Retina (tissue), 1 donor: ENCODE measurements around the gene MXI1.

ENCODE experiments used
- DNase-seq: peaks from one replicate; pipeline ENCODE4 v3.0.0-alpha.2; 2016

Gene MXI1

DNA sequence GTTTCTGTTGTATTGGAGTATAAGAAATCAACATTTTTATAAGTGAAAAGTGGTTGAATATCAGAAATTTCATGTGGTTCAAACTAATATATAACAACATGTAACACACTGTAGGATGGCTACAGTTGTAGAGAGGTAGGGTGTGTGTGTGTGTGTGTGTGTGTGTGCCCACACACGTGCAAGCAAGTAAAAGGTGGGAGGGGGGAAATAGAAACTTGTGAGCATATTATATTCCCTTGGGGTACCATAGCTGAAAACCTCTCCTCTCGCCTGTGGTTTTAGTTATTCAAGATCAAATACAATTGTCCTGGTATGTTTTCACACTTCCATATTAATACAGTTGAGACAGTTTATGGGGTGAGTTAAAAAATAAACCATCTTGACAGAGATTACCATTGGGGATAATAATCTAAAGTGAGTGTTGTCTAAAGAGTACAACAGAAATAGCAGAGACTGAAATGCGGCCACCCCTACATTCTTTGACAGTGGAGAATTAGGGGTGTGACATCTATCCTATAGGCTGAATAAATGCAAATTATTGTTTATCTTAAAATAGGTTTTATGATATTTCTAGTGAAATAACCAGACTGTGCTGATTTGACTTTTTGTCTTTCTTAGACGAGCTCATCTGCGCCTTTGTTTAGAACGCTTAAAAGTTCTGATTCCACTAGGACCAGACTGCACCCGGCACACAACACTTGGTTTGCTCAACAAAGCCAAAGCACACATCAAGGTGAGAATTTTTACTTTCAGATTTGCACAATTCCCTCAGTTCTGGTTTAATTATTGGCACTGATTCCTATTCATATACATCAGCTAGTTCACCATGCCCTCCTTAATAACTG lies 71.4 kb downstream of the MXI1 start:
- no peak for DNase-seq

GRCh38 chr10:110279407-110279986 lies 72.1 kb downstream of the MXI1 start:
- DNase-seq: peak; percentile 70

GRCh38 chr10:110284262-110284661 lies 76.9 kb downstream of the MXI1 start:
- DNase-seq: no peak

- DNase-seq: no peak
Measured at GRCh38 chr10:110285501-110285900, 78.1 kb downstream of the MXI1 start.

DNA sequence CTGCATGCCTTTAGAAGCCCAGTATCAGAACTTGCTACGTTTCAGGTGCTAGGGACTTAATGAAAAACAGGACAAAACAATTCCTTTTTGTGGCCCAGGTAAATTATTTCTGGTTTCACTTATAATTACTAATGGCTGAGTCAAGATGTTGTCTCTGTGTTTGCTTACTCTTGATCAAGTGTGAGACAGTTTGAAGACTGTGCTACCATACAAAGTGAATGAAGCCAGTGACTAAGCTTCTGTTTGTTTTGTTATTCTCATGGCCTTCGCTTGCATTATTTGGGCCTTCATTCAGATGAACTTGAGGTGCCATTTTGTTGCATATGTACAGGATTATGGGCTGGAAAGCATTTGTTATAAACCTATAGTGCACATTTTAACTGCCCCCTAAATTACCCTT lies 79.4 kb downstream of the MXI1 start:
- DNase-seq: no peak

- DNase-seq: no peak
Measured at GRCh38 chr10:110296966-110297365, 89.6 kb downstream of the MXI1 start.

- no peak for DNase-seq
Measured at GRCh38 chr10:110300486-110300986, 93.1 kb downstream of the MXI1 start.

DNA sequence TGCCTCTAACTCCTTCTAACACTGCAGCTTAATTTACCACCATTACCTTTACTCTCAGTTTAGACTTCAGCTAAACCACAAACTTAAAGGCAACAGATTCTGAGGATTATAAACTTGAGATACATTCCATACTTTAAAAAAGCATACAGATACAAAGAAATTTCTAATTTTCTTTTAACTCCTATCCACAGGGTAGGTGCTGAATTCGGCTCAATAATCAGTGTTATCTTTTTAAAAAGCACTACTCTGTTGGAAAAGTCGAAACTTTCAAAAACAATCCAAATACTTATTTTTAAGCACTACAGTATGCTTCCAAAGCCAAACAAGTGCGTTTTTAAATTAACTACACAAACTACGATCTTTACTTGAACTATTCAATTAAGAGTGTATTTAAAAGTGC lies 96.3 kb downstream of the MXI1 start:
- no peak for DNase-seq

DNA sequence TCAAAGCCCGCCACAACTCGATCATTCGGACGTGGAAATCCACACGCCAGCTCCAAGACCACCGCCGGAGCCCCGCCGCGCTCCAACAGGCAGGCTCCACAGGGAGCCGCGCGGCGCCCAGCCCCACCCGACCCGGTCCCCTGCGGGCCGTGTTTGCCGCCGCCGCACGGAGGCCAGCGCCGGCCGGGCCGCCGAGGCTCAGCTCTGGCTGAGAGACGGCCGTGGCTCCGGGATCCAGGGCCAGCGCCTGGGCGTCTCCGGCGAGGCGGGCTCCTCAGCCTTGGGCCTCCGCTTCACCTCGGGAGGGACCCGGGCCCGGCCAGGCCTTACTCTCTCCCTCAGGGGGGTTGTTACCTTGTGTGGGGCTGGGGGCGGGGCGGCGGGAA lies 97.0 kb downstream of the MXI1 start:
- DNase-seq: peak; percentile 65

- peak; percentile 99 for DNase-seq
Measured at GRCh38 chr10:110304780-110305421, 97.5 kb downstream of the MXI1 start, which contains the start of gene SMNDC1. Gene SMNDC1 (minus strand): TSS chr10:110304920. CDS start chr10:110303587, 1,333 bp downstream.

DNA sequence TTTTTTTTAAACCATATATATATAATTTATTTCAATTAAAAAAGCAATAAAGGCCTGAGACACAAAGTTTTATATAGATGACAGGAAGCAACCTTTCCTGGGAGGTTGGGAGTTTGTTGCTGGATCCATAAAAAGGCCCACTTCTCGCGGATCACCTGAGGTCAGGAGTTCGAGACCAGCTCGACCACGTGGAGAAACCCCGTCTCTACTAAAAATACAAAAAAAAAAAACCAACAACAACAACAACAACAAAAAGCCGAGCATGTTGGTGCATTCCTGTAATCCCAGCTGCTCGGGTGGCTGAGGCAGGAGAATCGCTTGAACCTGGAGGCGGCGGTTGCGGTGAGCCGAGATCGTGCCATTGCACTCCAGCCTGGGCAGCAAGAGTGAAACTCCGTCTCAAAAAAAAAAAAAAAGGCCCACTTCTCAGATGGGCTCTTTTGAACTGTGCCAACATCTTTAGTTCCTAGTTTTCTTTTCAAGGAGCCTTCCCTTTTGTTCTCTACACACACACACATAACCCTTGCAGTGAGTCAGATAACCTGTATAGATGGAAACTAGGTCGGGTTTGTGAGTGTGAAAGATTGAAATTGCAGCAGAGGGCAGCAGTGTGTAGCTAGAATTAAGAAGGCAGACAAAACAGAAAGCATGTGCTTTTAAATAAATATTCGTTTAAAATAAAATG lies 98.5 kb downstream of the MXI1 start:
- peak; percentile 55 for DNase-seq

DNA sequence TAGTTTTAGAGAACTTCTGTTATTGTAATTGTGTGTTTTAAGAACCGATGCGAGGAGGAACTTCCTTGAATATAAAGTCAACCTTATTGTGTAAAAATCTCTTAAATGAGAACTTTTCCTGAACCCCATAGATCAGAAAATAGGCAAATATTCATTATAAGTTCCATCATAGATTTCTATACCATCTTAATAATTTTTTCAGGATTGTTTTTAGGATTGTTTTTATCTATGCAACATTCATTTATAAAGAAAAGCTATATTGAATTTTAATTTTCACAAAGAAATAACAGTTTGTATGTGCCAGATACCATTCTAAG lies 99.0 kb downstream of the MXI1 start:
- no peak for DNase-seq

DNA sequence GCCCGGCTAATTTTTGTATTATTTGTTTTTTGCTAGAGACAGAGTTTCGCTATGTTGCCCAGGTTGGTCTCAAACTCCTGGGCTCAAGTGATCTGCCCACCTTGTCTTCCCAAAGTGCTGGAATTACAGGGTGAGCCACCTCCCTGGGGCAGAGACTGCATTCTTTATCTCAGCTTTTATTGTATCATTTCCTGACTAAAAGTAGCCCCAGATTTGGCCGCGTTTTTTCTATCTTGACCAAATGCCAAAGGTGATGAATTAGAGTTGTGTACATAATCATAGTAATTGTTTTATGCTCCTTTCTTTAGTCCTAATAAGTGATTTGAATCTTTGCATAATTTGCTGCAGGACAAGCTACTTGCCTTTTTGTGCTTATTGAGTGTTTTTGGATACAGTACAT lies 100.4 kb downstream of the MXI1 start:
- DNase-seq: no peak

DNA sequence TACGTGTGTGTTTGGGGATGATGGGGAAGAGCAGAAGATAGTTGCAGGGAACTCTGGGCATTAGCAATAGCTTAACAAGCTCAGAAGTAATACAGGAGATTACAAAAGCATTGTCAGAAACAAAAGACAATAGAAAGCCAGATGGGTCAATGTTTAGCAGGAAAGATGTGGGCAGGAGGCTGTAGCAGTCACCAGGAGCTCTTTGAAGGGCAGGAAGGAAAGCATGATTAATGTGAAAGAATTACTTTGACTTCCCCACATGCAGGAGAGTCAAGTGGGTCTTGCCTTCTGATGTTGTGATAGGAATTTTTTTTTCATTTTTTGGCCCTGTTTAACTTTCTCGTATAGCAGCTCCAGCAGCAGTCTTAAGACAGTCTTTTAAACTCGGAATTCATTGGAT lies 103.3 kb downstream of the MXI1 start:
- no peak for DNase-seq

DNA sequence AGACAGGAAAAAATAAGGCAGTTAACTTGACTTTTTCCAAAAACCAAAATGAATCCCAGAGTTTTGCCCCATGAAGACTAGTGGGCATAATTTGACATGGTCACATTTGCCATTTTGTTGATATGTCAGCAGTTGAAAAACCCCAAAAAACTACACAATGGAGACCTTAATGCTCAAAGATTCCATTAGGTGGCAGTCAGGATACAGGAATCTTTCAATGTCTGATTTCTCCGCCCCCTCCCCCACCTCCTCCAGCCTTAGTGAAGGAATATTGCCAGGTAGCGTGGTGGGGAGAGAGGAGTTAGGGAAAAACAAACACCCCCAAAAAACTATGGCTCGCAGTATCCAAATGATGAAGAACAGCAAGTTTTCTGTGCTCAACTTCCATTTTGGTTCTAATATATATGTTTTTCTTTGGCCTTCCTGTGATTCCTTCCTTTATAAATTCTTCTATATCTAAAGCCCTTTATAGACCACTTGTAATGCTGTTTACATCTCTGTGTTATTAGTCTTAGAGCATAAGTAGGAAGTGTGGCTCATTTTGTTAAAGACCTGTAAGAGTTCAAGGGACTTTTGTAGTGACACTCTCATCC lies 104.0 kb downstream of the MXI1 start:
- peak; percentile 38 for DNase-seq

- no peak for DNase-seq
Measured at GRCh38 chr10:110312206-110312605, 104.8 kb downstream of the MXI1 start.

GRCh38 chr10:110313674-110314073 lies 106.3 kb downstream of the MXI1 start:
- no peak for DNase-seq

GRCh38 chr10:110317866-110318850 lies 110.8 kb downstream of the MXI1 start:
- no peak for DNase-seq

GRCh38 chr10:110321869-110322620 lies 114.6 kb downstream of the MXI1 start:
- DNase-seq: no peak

- DNase-seq: no peak
Measured at GRCh38 chr10:110323503-110323902, 116.1 kb downstream of the MXI1 start.
